HG03135 (cell line): ENCODE results near the gene GPC2.
"Not testable (repeated sequence)": the region's sequence is repeated elsewhere in the genome, so short reads cannot be mapped to it uniquely, and the experiment has no call there.

Experiments used
- ATAC-seq: cut with Tn5 transposase; IDR thresholded peaks from one replicate; pipeline ENCODE4 v1.9.1; 2021; ENCODE audit warnings: mild to moderate bottlenecking, moderate library complexity; ENCODE audit not compliant: unreplicated experiment

Gene GPC2

DNA sequence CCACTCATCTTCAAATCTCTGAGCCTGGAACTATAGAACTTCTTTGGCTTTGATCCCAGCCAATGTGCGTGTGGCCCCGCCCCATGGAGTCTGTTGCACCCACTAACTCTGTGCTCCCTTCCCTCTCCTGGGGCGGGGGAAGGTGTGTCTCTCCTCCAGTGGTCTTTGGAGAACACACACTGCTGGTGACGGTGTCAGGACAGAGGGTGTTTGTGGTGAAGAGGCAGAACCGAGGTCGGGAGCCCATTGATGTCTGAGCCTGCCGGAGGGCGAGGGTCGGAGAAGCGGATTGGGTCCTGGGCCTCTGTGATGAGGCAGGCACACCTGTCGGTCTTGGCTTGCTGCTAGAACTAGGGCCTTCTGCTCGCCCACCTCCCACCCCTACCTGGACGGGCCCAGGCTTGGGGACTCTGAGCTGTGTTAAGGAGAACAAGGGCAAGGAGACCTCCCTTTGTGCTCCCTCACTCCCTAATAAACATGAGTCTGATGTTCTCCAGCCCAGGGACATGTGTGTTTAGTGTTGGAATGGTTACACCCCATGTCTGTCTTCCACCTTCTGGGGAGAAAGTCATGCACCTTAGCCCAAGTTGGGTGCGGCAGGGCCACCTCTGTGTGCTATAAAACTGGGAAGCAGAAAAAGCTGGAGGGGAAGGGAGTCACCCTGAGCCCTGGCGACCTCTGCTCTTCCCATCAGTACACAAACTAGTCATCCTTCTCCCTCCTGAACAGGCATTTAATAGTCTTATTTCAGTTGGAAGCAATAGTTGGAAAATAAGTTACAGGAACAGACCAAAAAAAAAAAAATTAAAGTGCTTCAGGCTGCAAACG lies 23.3 kb downstream of the GPC2 start:
- ATAC-seq = no peak

DNA sequence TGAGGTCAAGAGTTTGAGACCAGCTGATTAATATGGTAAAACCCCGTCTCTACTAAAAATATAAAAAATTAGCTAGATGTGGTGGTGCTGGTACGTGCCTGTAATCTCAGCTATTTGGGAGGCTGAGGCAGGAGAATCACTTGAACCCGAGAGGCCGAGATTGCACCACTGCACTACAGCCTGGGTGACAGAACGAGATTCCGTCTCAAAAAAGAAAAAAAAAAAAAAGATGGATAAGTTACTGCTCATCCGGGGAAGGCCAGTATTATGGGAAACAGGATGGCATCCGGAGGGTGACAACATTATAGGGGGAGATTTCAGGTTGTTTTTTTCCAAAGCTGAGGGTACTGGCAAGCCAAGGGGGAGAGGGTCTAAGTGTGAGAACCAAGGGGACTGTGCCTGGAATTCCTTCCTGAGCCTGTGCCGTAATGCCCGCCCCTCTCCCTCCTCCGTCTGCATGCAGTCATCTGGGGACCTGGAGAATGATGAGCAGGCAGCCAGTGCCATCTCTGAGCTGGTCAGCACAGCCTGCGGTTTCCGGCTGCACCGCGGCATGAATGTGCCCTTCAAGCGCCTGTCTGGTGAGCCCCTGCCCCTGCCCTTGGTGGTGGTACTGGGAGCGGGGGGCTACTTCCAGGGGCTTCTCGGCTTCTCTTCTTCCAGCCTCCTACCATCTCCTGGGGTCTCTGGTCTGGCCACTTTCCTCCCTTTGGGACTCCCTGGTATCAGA lies 24.1 kb downstream of the GPC2 start:
- no peak for ATAC-seq

DNA sequence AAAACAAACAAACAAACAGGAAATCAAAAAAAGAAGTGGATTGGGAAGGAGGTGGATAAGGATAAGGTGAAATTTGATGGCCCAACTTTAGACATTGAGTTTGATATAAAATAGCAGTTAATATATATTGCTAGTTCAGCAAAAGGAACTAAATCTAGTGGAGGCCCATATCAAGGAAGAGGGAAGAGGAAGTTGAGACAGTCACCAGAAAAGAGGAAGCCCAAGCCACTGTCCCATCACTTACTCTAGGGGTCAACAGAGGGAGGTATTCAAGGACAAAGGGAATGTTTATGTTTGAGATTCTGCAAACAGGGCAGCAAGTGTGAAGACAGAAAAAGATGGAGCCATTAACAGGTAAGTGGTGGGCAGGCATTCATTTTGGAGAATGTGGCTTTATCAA lies 24.8 kb downstream of the GPC2 start:
- ATAC-seq = no peak

DNA sequence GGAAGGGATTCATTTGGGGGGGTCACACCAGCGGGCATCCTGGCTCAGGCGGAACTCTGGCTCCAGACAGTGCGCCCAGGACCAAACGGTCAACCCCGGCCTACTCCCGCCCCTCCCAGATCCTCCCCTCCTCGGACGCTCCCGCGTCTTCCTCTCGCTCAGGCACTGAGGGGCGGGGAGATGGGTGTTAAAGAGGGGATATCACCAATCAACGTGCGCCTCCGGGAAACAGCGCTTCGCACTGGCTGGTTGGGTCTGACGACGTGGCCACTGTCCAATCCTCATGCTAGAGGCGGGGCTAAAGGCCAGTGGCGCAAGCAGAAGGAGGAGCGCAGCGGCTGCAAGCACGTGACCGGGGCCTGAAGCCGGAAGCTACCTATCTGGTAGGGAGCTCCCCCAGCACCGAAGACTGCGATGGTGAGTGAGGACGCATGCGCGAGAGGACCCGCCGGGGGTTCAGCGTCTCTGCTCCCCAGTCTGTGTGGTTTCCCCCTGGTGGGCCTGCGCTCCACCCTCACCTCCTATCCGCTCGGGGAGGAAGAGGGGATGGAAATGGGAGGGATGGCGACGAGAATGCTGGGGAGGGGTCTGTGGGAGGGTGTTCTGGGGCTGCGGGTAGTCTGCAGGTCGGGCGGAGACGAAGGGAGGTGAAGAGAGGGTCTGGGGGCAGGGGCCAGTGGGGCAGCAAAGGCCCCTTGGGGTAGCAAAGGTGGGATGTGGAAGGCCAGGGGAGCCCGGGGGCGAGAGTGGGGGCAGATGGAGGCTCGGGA lies 28.4 kb downstream of the GPC2 start, which contains the start of gene LAMTOR4:
Gene LAMTOR4 (plus strand): TSS at position 360 of the 770 bp plus-strand sequence. CDS start 55 bp downstream, at position 415.
- peak; percentile 98 for ATAC-seq

DNA sequence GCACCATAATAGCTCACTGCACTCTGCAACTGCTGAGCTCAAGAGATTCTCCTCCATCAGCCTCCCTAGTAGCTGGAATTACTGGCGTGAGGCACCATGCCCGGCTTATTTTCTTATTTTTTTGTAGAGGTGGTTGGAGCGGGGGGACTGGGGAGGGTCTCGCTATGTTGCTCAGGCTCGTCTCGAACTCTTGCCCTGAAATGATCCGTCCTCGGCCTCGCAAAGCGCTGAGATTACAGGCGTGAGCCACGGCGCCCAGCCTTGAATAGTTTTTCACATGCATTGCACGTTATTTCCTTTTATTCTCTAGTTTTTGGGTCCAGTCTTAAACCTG lies 29.0 kb downstream of the GPC2 start:
- ATAC-seq = no peak

DNA sequence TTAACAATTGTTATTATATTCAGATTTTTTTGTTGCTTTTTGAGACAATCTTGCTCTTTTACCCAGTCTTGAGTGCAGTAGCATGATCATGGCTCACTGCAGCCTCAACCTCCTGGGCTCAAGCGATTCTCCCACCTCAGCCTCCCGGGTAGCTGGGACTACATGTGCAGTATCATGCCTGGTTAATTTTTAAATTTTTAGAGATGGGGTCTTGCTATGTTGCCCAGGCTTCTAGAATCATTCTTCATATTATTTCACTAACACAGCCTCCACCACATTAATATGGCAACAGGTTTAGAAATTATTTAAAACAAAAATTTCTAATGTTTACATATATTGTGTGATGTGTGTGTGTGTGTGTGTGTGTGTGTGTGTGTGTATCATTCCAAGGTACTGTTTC lies 29.9 kb downstream of the GPC2 start:
- ATAC-seq = no peak

DNA sequence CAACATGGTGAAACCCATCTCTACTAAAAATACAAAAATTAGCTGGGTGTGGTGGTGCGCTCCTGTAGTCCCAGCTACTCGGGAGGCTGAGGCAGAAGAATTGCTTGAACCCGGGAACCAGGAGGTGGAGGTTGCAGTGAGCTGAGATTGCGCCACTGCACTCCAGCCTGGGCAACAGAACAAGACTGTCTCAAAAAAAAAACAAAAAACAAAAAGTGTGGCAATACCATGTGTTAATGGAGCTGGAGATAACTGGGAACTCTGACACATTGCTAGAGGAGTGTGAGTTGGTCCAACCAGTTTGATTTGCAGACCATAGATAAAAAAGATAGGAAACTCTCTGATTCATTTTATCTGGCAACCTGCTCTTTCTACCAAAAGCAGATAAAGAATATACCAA lies 30.8 kb downstream of the GPC2 start:
- ATAC-seq = not testable (repeated sequence)

DNA sequence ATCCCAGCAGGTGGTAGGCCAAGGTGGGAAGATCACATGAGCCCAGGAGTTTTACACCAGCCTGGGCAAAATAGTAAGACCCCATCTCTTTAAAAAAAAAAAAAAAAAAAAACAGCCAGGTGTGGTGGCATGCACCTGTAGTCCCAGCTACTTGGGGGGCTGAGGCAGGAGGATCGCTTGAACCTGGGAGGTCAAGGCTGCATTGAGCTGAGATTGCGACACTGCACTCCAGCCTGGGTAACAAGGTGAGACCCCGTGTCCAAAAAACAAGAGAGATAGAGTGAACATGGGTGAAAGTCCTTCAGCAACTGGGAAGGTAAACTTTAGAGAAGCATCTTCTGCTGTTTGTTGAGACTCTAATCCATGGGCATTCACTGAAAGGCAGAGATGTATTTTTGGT lies 34.7 kb downstream of the GPC2 start:
- no peak for ATAC-seq

DNA sequence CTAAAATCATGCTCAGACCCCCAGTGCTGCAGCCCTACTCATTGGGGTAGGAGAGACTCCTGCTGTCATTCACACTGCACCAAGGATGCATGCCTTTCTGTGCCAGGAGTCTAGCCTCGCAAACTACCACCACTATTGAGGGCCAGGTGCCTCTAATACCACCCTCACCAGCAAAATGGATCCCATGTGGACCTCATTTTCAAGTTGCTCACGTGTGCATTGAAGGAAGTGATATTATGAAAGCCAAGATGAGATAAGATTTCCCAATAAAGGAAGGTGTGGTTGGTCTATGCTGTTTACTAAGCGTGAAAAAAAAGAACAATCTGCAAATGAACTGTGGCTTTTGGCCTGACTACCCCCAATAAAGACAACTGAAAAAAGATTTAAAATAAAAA lies 35.6 kb downstream of the GPC2 start:
- no peak for ATAC-seq

DNA sequence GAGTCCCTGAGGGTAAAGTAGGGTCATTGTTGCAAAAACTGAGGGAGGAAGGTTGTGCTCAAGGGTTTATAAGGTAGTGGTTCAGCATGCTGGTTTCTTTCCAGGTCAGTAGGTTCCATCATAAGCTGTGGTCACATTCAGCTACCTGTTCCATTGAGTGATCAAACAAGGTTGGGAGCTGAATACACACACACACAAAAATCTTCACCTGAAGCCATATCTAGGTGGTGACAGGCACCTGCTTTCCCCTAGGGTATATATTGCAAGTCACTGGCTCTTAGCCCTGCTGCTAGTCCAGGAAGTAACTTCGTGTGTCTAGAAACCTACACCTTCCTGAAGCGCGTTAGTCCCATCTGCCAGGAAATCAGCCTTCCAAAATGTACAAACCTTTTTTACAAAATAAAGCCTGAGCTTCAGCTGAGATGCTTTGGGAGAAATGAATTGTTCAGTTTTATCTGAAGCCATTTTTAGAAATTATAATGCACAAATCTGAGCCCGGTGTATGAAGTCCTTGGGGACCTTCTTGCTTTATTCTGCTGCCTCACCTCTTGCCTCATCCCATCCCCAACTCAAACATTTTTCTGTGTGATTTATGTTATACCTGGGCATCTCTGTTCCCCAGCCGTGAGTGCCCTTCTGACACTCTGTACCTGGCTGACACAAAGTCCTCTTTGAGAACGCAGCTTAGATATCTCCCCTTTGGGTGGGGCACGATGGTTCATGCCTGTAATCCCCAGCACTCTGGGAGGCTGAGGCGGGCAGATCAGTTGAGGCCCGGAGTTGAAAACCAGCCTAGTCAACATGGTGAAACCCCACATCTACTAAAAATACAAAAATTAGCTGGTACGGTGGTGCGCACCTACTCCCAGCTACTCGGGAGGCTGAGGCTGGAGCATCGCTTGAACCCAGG lies 39.1 kb downstream of the GPC2 start:
- ATAC-seq = no peak

DNA sequence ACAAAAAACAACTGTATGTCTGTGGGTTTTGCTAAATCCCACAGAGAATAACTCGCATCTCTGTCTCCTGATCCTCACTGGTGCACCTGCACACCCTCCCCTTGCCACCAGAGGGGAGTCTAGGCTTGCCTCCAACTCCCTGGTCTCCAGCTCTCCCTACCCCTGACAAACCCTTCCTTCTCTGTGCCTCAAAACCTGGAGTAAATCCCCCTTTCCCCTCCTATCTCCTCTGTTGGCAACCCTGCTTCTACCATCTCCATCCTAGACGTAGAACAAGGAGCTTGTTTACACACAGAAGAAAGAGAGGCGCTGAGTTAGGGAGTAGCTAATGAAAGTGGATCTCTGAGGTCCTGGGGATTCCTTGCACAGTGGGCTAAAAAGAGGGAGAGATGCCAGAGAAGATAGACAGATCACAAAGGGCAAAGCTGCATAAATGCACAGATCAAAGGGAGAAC lies 44.5 kb downstream of the GPC2 start:
- peak; percentile 56 for ATAC-seq

DNA sequence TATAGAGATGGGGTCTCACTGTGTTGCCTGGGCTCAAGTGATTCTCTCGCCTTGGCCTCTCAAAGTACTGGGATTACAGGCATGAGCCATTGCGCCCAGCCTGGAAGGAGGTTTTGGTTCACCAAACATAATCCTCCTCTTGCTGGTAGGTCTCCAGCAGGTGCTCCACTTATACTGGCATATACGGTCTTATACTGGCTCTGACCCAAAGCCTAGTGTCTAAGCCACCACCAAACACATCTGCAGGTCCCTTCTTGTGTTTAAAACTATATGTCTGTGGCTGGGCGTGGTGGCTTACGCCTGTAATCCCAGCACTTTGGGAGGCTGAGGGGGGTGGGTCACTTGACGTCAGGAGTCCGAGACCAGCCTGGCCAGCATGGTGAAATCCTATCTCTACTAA lies 45.1 kb downstream of the GPC2 start:
- ATAC-seq = no peak

DNA sequence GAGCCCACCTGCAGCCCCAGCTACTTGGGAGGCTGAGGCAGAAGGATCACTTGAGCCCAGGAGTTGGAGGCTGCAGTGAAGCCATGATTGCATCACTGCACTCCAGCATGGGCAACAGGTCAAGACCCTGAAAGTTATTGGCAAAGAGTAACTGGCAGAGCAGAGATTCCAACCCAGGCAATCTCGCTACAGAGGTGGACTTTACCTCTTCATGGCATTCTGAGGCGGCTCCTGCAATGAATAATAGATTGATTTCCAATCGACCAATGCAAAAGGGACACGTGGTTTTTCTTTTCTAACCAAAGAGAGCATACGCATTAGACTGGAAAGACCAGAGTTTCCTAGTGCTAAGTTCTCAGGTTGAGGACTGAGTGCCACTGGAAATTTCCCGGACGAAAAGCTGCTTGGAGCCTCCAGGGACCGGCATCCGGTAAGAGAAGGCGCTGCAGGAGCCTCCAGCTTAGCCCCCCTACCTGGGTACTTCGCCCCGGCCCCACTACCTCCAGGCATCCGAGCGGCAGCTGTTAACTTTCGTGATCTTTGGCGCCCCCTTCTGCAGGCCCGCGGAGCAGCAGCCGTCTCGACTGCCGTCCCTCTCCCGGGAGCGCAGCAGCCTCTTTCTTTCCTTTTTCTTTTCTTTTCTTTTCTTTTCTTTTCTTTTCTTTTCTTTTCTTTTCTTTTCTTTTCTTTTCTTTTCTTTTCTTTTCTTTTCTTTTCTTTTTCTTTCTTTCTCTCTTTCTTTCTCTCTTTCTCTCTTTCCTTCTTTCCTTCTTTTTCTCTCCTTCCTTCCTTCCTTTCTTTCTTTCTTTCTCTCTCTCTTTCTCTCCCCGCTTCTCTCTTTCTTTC lies 46.4 kb downstream of the GPC2 start:
- no peak for ATAC-seq

DNA sequence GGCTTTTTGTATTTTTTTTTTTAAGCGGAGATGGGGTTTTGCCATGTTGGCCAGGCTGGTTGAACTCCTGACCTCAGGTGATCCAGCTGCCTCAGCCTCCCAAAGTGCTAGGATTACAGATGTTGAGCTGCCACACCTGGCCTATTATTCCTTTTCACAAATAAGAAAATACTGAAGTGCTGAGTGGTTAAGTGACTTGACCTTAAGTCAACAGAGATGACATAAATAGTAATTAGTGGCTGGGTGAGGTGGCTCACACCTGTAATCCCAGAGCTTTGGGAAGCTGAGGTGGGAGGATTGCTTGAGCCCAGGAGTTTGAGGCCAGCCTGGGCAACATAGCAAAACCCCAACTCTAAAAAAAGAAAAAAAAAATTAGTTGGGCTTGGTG lies 47.0 kb downstream of the GPC2 start:
- not testable (repeated sequence) for ATAC-seq

DNA sequence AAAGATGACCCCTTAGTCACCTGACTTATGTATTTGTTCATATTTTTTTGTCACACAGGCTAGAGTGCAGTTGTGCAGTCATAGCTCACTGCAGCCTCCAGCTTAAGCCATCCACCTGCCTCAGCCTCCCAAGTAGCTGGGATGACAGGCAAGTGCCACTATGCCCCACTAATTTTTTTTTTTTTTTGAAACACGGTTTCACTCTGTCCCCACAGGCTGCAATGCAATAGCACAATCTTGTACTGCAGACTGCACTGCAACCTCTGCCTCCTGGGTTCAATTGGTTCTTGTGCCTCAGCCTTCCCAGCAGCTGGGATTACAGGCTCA lies 48.6 kb downstream of the GPC2 start:
- no peak for ATAC-seq

DNA sequence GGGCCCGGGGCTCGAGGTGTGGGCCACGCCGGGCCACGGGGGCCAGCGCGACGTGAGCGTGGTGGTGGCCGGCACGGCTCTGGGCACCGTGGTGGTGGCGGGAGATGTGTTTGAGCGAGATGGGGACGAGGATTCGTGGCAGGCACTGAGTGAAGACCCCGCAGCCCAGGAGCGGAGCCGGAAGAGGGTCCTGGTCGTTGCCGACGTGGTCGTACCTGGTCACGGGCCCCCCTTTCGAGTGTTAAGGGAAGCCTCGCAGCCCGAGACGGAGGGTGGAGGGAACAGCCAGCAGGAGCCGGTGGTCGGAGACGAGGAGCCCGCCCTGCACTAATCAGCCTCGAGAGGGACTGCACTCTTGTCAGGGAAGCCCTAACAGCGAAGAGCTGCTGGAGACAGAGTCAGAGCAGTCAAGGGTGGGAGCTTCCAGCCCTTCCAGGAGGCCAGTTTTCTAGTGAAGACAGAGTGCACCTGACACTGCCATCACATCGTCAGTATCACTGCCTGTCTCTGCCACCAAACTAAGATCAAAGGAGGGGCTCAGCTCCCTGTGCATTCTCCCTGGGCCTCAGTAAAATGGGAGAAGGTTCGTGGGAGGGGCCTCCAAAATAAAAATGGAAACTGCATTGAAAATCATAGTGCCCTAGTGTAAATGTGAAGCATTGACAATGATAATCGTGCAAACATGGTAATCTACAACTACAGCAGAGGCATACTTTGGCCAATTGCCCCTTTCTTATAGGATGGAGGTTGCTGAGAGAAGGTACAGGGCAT lies 49.1 kb downstream of the GPC2 start:
- peak; percentile 2 for ATAC-seq

DNA sequence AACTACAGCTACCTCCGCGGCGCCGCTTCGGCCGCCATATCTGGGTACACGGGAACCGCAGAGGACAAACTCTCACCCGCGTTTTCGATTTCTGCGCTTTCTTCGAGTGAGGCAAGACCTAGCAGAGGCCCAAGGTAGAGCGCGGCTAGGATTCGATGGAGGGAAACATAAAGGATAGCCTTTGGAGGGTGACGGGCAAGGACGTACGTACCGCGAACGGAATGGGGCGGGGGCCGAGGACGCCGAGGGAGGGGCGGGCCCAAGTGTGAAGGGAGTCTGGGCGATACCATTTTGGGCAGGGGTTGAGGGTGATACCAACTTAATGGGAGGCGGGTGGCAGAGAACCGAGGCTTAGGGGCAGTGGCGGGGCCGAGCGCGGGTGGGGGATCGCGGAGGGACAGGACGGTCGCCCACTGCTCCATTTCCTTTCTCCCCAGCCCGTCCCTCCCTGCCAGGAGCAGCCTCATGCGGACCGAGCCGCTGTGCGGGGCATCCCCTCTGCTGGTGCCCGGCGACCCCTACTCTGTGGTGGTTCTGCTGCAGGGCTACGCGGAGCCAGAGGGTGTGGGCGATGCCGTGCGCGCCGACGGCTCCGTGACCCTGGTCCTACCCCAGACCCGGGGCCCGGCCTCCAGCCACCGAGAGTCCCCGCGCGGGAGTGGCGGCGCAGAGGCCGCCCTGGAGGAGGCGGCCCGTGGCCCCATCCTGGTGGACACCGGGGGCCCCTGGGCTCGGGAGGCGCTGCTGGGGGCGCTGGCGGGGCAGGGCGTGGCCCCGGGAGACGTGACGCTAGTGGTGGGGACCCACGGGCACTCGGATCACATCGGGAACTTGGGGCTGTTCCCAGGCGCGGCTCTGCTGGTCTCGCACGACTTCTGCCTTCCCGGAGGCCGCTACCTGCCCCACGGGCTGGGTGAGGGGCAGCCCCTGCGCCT lies 50.0 kb downstream of the GPC2 start, which contains the start of gene MBLAC1:
Gene MBLAC1 (plus strand): TSS at position 37 of the 935 bp plus-strand sequence. CDS start 429 bp downstream, at position 466.
- peak; percentile 55 for ATAC-seq
